Ascending aorta (tissue), 2 donors: ENCODE measurements around the gene TRPM3. TPM values are rescaled to one million over a fixed set of nuclear protein-coding genes. Genes with fewer than 3 reads are reported as not detected.

Experiments used
- DNase-seq, 2 donors: peaks; one replicate each; pipeline ENCODE4 v3.0.0-alpha.2; 2019; ENCODE audit warnings: low spot score in 2 of 2
- H3K27ac ChIP-seq, 2 donors: fragments of 200-600 bp; sonication (generic); one replicate each; pipeline ENCODE4 v1.5.1; 2016 to 2017; ENCODE audit warnings: mild to moderate bottlenecking in 1 of 2
- H3K27me3 ChIP-seq: fragments of 200-600 bp; sonication (generic); one replicate; pipeline ENCODE4 v1.5.1; 2017
- H3K36me3 ChIP-seq, 2 donors: fragments of 200-600 bp; sonication (generic); one replicate each; pipeline ENCODE4 v1.5.1; 2016
- H3K4me1 ChIP-seq, 2 donors: fragments of 200-600 bp; sonication (generic); one replicate each; pipeline ENCODE4 v1.5.1; 2016 to 2017; ENCODE audit warnings: mild to moderate bottlenecking in 1 of 2
- H3K4me3 ChIP-seq, 2 donors: fragments of 200-600 bp; sonication (generic); one replicate each; pipeline ENCODE4 v1.5.1; 2016 to 2017; ENCODE audit warnings: mild to moderate bottlenecking in 1 of 2
- H3K9me3 ChIP-seq, 2 donors: fragments of 200-600 bp; sonication (generic); one replicate each; pipeline ENCODE4 v1.5.1; 2016
- CTCF ChIP-seq, 3 experiments: fragments of 200-600 bp in 2 of 3; fragments of 450-650 bp in 1 of 3; sonication (generic) in 2 of 3; IDR thresholded peaks; one replicate each; pipeline ENCODE4 v1.5.1; 2016 to 2019; ENCODE audit warnings: antibody characterized with exemption in 3 of 3, mild to moderate bottlenecking in 1 of 3, moderate library complexity in 1 of 3
- intact Hi-C: fragments of 100-400 bp; cut with DNase I; formaldehyde crosslinking; loops from one replicate; pipeline ENCODE4 v1.15.1; 2023
- total RNA-seq: library from RNA; depleted of rRNA; stranded (reverse); fragments of >200 nt; gene quantifications from one replicate; pipeline ENCODE4 v1.1.0, GENCODE V29; 2016

The TRPM3 gene
- total RNA-seq, 1 donor from 2014 or later = 3.3 TPM

DNA sequence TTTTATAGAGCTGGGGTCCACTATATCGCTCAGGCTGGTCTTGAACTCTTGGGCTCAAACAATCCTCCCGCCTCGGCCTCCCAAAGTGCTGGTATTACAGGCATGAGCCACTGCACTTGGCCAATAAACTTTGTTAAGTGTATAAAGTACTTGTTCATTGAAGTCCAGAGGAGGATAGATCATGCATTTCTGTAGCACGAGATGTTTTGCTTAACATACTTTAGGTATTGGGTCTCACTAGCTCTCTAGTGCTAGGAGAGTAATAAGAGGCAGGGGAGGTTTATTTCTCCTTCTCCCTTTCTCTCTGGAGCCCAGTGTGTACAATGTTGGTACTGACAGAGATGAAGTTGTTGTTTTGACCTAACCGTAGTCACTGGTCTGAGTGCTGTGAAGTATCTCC, 581.4 kb downstream of the TRPM3 start:
- H3K9me3 ChIP-seq = no peaks in the 10 kb centered on the region
- peaks cover 0 to 6% of the 10 kb centered on the region in 2 donors for H3K4me1 ChIP-seq
- DNase-seq = no peak
- no peak overlapping the region for H3K4me3 ChIP-seq
- H3K36me3 ChIP-seq = no peaks in the 10 kb centered on the region
- no peaks in the 10 kb centered on the region for H3K27me3 ChIP-seq
- TF ChIP-seq CTCF (IDR thresholded peaks at IDR 0.05) = no peak
- H3K27ac ChIP-seq = no peak overlapping the region
- intact Hi-C loops = no loop called here

- Histone ChIP-seq H3K27ac (no peak overlapping the region), H3K36me3 (no peaks in the 10 kb centered on the region), H3K4me1 (peaks cover 0 to 6% of the 10 kb centered on the region in 2 donors), H3K4me3 (no peak overlapping the region), H3K27me3 (no peaks in the 10 kb centered on the region), H3K9me3 (no peaks in the 10 kb centered on the region)
- no peak for TF ChIP-seq CTCF (IDR thresholded peaks at IDR 0.05)
- intact Hi-C loops = no loop called here
- no peak for DNase-seq
Measured at GRCh38 chr9:70539526-70539925, 581.9 kb downstream of the TRPM3 start.

DNA sequence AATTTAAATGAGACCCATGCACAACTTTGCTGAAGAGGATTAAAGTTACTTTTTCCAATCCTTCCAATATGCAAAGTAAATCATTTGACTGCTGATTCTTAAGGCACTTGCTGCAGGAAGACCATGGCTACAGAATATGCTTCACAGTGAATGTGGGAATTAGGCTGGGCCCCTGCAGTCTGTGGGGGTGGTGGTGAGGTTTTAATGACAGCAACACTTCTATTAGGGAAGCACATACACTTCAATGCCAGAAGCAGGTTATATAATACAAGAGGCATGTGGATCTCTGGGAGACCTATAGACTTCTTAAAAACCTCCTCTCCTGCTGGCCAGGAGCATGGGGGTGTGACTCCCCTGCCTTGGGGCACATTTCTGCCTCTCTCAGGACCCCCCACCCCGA, 582.4 kb downstream of the TRPM3 start:
- intact Hi-C loops = no loop called here
- Histone ChIP-seq H3K4me3 (no peak overlapping the region), H3K9me3 (no peaks in the 10 kb centered on the region), H3K27ac (no peak overlapping the region), H3K36me3 (no peaks in the 10 kb centered on the region), H3K27me3 (no peaks in the 10 kb centered on the region), H3K4me1 (peaks cover 0 to 6% of the 10 kb centered on the region in 2 donors)
- TF ChIP-seq CTCF (IDR thresholded peaks at IDR 0.05) = no peak
- DNase-seq = no peak

- Histone ChIP-seq H3K4me3 (no peak overlapping the region), H3K36me3 (no peaks in the 10 kb centered on the region), H3K4me1 (peaks cover 0 to 5% of the 10 kb centered on the region in 2 donors), H3K9me3 (no peaks in the 10 kb centered on the region), H3K27ac (no peak overlapping the region), H3K27me3 (no peaks in the 10 kb centered on the region)
- TF ChIP-seq CTCF (IDR thresholded peaks at IDR 0.05) = no peak
- DNase-seq = no peak
- intact Hi-C loops = no loop called here
Measured at GRCh38 chr9:70537084-70537483, 584.3 kb downstream of the TRPM3 start.

GRCh38 chr9:70535546-70536323, 585.7 kb downstream of the TRPM3 start:
- no peaks in the 10 kb centered on the region for H3K9me3 ChIP-seq
- H3K4me3 ChIP-seq = no peak overlapping the region
- intact Hi-C loops = loop anchor here (2.0 kb wide), 1 partner anchor 19 kb away; no protein-coding TSS in a partner anchor
- no peaks in the 10 kb centered on the region for H3K36me3 ChIP-seq
- TF ChIP-seq CTCF (IDR thresholded peaks at IDR 0.05) = no peak
- H3K4me1 ChIP-seq = peaks cover 0 to 5% of the 10 kb centered on the region in 2 donors
- no peak overlapping the region for H3K27ac ChIP-seq
- no peaks in the 10 kb centered on the region for H3K27me3 ChIP-seq
- no peak for DNase-seq
